ENCODE results near the gene ANGPTL2.

Gene ANGPTL2

GRCh38 chr9:127102788-127103187 lies 19.6 kb downstream of the ANGPTL2 start:
- TF ChIP-seq CTCF (conservative IDR thresholded peaks at IDR 0.05) = no peak
- no peak overlapping the region for H3K27ac ChIP-seq

DNA sequence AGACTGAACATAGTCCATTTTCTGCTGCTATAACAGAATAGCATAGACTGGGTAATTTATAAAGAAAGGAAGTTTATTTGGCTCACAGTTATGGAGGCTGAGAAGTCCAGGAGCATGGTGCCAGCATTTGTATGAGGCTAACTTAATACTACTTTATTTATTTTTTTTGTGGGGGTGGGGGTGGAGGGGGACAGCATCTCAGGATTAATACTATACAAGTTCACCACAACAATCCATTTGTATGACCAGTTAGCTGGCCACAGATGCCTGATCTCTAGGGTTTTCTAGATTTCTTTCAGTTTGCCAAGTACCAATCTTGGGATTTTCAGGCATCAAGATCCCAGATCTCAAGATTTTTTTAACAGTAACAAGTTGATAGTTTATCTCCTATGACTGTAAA lies 20.3 kb downstream of the ANGPTL2 start:
- TF ChIP-seq CTCF (conservative IDR thresholded peaks at IDR 0.05) = no peak
- H3K27ac ChIP-seq = no peak overlapping the region

DNA sequence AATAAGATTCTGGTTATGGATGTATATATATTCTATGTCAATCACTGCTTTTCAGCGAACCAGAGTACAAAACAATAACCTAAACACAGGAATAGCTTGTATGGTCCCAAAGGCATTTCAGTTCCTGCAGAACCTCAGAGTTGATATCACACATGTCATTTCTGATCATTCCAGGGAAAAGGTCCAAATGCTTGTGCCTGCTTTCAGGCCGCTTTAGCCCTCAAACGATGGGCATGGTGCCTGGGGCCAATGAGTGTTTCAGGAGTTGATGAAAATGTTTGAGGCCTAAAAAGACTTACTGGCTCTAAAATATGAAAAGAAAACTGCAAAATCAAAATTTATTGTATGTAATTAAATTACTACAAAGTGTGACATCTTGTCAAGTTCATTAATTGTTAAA lies 22.8 kb downstream of the ANGPTL2 start:
- no peak for TF ChIP-seq CTCF (conservative IDR thresholded peaks at IDR 0.05)
- H3K27ac ChIP-seq = no peak overlapping the region

- H3K27ac ChIP-seq = no peak overlapping the region
- TF ChIP-seq CTCF (conservative IDR thresholded peaks at IDR 0.05) = no peak
Measured at GRCh38 chr9:127098916-127099553, 23.4 kb downstream of the ANGPTL2 start.

GRCh38 chr9:127097683-127098082 lies 24.8 kb downstream of the ANGPTL2 start:
- H3K27ac ChIP-seq = no peak overlapping the region
- TF ChIP-seq CTCF (conservative IDR thresholded peaks at IDR 0.05) = no peak

DNA sequence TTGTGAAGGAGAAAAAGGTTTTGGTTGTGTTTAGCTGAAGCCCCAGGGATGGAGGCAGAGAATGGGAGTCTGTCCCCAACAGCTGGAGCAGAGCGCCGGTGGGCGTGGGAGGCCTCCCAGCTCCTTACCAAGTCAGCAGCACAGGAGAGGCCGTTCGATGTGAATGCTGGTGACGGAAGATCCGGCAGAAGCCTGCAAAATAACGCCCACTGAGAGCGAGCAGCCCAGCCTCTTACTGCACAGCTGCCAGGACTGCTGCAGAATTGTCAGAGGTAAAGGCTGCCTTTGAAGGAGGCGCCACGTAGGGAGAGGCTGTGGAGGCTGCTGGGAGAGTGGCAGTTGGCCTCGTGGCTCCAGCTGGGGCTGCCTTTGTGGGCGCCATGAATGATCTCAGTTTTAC lies 26.2 kb downstream of the ANGPTL2 start:
- H3K27ac ChIP-seq = no peak overlapping the region
- TF ChIP-seq CTCF (conservative IDR thresholded peaks at IDR 0.05) = no peak

DNA sequence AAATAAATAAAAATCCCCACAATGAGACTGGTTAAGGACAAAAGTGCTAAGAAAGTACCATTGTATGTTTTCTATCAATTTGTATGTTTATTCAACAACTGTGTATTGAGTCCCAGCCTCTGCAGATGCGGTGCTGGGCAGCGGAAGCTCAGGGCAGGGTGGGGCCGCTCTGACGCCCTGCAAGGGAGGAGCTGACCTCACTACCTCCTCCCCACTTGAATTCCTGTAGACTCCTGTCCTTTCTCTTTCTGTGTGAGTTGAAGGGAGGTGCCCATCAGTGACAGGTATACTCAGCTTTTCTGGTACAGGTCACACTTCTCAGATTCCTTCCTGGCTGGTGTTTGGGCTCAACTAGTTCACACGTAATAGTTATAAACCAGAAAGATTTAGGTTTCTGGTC lies 27.0 kb downstream of the ANGPTL2 start:
- H3K27ac ChIP-seq = no peak overlapping the region
- TF ChIP-seq CTCF (conservative IDR thresholded peaks at IDR 0.05) = no peak

Measured in VCaP (cell line).